HG03442 (cell line): ENCODE measurements around the gene MMP15.

Experiments
- ATAC-seq: cut with Tn5 transposase; IDR thresholded peaks from one replicate; pipeline ENCODE4 v1.9.1; 2021; ENCODE audit warnings: mild to moderate bottlenecking, moderate library complexity; ENCODE audit not compliant: unreplicated experiment

MMP15 gene

DNA sequence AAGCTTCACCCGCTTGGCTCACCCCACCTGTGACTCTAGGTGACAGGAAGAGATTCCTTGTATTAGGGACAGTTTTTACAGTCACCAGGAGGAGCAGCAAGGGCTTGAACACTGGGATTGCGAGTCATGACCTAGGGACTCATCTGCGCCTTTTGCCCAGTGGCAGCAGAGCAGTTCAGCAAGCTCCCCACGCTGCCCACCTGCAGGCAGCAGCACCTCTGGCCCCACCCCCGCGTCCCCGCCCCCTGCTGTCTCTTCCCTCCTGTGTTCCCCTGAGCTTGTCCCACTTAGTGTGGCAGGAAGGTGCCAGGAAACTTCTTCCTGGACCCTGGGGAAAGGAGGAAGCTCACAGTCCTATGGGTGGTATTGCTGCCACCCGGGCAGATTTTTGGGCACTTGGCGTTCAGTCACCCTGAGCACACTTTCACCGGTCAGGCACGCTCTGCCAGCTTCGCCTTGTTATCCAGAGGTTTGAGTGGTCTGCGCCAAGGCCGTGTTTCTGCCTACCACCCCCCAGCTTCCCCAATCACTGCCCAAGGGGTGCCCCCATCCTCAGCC is 8.7 kb downstream of the MMP15 start:
- no peak for ATAC-seq

DNA sequence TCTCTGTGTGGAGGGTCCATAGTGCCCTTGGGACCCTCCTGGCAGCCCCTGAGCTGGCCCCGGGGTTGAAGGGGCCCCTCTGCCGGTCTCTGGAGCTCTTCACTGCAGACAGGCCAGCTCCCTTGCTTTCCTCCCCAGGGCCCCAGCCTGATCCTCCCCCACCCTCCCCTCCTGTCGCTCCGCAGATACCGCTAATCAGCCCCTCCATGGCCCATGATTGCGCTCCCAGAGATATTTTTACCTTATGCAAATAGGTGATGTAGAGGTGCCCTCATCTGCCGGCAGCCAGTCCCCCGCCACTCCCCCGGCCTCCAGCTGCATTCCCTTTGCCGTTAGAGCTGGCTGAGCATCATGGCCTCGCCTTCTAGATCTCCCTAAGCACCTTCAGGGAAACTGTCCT is 9.2 kb downstream of the MMP15 start:
- ATAC-seq = no peak

DNA sequence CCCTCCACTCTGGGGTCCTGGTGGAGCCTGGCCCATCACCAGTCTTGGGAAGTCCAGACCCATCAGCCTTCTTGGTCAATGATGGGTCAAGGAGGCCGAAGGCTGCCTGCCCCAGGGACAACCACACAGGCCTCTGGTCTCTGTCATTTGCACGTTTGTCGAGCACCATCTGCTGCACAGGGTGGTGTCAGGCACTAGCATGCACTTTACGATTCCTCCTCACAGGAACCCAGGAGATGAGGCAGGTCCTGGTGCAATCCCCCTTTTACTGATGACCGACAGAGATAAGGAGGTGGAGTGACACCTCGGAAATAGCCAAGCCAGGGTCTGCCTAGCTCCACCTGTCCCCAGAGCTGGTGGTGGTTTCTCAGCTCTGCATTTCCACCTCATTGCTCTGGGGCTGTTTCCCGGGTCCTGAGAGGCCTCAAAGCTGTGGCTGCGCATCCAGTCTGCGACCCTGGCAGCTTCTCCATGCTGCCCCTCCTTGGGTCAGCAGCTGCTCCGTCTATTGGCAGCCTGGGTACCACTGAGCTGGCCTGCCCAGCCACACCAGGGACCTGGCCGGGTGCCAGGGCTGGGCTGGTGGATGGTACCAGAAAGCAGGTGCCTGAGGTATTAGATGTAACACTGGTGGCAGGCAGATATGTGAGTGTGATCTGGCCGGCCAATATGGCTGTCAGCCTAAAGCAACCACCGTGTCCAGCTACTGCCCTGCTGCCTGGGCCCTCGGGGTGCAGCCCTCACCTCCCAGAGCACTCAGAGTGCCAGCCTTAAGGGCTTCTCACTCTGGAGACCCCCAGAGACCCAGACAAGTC is 10.0 kb downstream of the MMP15 start:
- no peak for ATAC-seq

DNA sequence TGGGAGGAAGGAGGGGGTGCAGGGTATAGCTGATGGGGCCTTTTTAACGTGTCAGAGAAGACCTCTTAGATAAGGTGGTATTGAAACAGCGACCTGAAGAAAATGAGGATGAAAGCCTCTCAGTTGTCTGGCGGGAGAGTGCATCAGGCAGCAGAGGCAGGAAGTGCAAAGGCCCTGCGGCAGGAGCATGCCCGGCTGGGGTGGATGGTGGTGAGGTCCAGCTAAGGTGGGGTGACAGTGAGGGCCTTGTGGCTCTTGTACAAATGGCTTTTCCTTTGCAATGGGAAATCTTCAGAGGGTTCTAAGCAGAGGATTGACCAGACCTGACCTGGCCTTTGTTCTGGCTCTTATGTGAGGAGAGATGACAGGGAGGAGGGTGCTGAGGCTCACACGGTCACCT is 11.4 kb downstream of the MMP15 start:
- no peak for ATAC-seq

GRCh38 chr16:58037365-58038057 is 12.0 kb downstream of the MMP15 start:
- ATAC-seq = no peak

DNA sequence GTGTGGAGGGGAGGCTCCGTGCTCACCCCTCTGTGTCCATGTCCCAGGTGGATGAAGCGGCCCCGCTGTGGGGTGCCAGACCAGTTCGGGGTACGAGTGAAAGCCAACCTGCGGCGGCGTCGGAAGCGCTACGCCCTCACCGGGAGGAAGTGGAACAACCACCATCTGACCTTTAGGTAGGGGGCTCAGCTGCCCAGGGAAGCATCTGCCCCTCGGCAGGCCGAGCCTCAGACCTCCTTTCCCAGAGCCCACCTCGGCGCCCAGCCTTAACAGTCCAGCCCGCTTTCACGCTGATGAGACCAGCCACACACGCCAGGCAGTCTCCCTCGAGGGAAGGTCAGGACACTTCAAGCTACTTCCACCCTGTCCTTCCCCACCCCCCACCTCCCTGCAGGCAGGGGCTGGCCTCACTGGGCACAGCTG is 12.7 kb downstream of the MMP15 start:
- ATAC-seq = no peak

DNA sequence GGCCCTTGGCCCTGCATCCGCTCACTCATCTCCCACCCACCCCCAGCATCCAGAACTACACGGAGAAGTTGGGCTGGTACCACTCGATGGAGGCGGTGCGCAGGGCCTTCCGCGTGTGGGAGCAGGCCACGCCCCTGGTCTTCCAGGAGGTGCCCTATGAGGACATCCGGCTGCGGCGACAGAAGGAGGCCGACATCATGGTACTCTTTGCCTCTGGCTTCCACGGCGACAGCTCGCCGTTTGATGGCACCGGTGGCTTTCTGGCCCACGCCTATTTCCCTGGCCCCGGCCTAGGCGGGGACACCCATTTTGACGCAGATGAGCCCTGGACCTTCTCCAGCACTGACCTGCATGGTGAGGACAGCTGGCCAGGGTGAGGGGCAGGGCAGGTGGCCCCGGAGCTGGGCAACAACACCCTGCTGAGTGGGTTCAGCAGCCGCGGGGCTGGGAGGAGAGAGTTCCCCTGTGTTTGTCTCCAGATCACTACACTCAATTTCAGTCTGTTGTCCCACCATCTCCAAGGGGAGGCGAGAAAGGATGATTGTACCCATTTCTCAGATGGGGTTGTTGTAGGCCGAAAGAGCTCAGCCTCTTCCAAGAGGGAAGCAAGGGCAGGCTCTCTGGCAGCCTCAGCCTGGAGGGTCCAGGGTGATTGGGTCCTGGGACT is 14.4 kb downstream of the MMP15 start:
- ATAC-seq = no peak

- ATAC-seq = no peak
These were observed 14.9 kb downstream of the MMP15 start for GRCh38 chr16:58040496-58040846.

DNA sequence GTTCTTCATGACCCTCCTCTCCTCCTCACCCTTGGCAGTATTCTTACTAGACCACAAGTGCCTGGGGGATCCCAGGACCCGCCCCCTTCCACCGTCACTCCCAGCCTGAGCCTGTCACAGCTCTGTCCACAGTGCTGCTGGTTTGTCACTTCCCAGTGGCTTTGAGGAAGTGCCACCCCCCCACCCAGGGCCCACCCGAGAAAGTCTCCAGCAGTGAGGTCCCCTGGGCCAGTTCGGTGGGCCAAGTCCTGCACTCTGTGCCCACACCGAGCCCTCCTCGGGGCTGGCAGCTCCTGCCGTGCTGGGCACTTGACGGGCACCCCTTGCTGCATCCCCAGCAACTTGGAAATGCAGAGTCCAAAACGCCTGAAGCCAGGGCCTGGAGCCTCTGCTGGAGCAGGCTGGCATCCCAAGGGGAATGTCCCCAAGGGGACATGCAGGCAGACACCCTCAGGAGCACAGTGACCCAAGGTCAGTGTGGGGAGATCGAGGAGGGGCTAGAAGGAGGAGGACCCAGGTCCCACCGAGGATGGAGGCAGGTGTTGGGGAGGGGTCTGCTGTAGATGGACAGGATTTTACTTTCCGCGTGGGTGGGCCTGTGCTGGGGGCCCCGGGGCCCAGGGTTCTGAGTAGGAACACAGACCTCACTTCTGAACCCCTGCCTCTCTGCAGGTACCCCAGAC is 15.5 kb downstream of the MMP15 start:
- ATAC-seq = no peak

- no peak for ATAC-seq
These were observed 16.0 kb downstream of the MMP15 start for GRCh38 chr16:58041628-58041955.

GRCh38 chr16:58042001-58042885 is 16.7 kb downstream of the MMP15 start:
- no peak for ATAC-seq

GRCh38 chr16:58042886-58043515 is 17.4 kb downstream of the MMP15 start:
- no peak for ATAC-seq

DNA sequence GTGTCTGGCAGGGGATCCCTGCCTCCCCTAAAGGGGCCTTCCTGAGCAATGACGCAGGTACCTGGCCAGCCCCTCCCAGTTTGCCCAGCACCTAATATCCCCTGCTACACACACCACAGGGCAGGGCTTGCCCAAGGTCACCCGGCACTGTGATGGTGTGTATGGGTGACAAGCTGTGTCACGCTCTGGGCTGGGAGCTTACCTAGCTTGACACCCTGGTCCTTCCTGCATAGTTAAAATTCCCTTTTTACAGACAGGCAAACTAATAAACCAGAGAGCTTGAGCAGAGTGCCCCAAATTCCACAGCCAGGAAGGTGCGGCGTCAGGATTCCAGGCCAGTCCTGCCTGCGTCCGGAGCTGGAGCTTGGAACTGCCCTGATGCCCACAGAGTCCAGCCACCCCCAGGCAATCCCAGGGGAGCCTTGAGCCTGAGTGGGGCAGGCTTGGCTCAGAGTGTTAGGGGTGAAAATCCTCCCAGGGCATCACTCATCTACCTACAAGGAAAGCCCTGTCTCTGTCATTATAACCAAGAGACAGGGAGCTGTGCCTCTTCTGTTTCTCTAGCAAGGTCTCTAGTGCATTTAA is 18.1 kb downstream of the MMP15 start:
- no peak for ATAC-seq

DNA sequence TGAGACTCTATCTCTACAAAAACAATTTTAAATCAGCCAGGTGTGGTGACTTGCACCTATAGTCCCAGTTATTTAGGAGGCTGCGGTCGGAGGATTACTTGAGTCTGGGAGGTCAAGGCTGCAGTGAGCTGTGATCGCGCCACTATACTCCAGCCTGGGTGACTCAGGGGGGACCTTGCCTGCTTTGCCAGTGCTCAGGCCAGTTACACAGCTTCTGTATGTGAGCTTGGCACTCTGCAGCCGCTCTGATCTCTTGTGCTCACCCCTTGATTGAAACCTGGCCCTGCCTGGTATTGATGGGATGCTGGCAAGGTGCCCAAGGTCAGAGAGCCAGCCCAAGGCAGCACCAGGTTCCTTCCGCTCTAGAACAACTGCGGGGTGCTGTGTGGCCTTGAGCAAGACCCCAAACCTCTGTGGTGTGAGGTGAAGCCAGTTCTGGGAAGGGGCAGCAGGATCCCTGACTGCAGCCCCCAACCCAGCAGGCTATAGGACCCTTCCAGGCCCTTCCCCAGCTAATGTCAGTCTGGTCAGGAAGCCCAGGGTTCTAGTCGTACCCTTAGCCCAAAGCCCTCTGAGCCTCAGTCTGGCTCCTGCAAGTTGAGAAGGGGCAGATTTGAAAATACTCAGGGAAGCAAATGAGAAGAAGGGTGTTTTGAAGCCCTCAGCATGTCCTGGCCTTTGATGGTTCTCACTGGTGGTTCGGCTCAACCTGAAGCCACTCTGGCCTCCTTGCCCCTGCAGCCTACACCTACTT is 18.9 kb downstream of the MMP15 start:
- no peak for ATAC-seq

GRCh38 chr16:58045096-58045495 is 19.5 kb downstream of the MMP15 start:
- no peak for ATAC-seq

DNA sequence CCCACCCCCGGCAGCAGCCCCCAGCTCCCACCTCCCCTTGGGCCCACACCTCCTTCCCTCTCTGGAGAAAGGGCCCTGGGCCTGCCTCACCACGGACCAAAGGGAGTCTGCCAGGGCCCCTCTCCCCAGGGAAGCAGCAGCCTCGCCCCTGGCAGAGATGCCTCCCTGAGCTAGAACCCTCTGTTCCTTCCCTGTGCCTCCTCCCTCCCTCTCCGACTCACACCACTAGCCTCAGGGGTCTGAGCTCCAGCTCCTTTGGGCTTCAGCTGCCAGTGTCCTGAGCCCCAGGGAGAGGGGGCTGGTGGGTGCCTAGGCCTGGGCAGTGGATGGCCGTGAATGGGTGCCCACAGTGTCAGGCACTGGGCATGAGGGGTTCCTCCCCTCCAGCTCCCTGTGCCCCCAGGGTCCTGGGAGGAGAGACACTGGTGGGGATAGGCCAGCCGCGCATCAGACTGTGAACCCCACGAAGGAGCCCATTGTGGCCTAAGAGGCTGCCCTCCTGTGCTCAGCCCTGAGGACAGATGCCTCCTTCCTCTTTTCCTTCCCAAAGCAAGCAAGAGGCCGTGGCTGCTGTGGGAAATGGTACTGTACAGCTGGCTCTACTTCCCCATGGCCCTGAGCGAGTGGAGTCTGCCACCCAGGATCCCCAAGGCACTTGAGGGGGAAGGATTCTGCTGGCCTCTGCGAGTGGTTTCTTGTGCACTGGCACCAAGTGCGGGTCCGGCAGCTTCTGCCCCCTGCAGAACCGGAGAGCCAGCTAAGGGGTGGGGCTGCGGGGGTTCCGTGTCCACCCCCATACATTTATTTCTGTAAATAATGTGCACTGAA is 20.7 kb downstream of the MMP15 start:
- no peak for ATAC-seq

- no peak for ATAC-seq
These were observed 21.4 kb downstream of the MMP15 start for GRCh38 chr16:58046936-58047335.
